ENCODE results near the gene DRAM2.

GRCh38 chr1:111097356-111098099 is 42.4 kb downstream of the DRAM2 start:
- TF ChIP-seq CTCF (IDR thresholded peaks at IDR 0.05) (no peak), POLR2AphosphoS5 (IDR thresholded peaks at IDR 0.05; ENCODE audit: low read depth, low read length) (no peak), SIN3A (IDR thresholded peaks at IDR 0.05; ENCODE audit: borderline replicate concordance, insufficient read depth, low read depth, low read length) (no peak), REST (IDR thresholded peaks at IDR 0.05; ENCODE audit: insufficient read depth in 1 of 2, low read depth in 2 of 2, low read length in 1 of 2) (no peak), TCF7L2 (IDR thresholded peaks at IDR 0.05; ENCODE audit: low read depth, low read length) (no peak)

All from Panc1 (cell line).